Neural cell (in vitro differentiated cells): ENCODE results near the gene ATP13A1.

Experiments used
- CTCF ChIP-seq: fragments of 450-650 bp; IDR thresholded peaks from 2 replicates; pipeline ENCODE4 v1.5.1; 2014; ENCODE audit warnings: antibody characterized with exemption, mild to moderate bottlenecking, moderate library complexity; ENCODE audit not compliant: poor library complexity, severe bottlenecking
- EP300 ChIP-seq: fragments of 450-650 bp; conservative IDR thresholded peaks from 2 replicates; pipeline ENCODE4 v1.6.1; 2014; ENCODE audit warnings: antibody characterized with exemption, mild to moderate bottlenecking, moderate library complexity; ENCODE audit not compliant: poor library complexity, severe bottlenecking
- EZH2 ChIP-seq: fragments of 200-600, 300-800 bp; shearing (Covaris generic), sonication (generic); IDR thresholded peaks from 2 replicates; pipeline ENCODE4 v1.6.1; 2014; ENCODE audit warnings: antibody characterized with exemption, low read length, borderline replicate concordance, mild to moderate bottlenecking; ENCODE audit not compliant: insufficient read depth, poor library complexity, severe bottlenecking
- MXI1 ChIP-seq: fragments of 450-650 bp; conservative IDR thresholded peaks from 2 replicates; pipeline ENCODE4 v1.6.1; 2014; ENCODE audit warnings: antibody characterized with exemption, mild to moderate bottlenecking; ENCODE audit not compliant: poor library complexity, severe bottlenecking
- POLR2AphosphoS5 ChIP-seq: IDR thresholded peaks from 2 replicates; pipeline ENCODE4 v1.6.1; 2012
- RAD21 ChIP-seq: fragments of 450-650 bp; conservative IDR thresholded peaks from 2 replicates; pipeline ENCODE4 v1.6.1; 2014; ENCODE audit warnings: antibody characterized with exemption, mild to moderate bottlenecking, moderate library complexity
- REST ChIP-seq: IDR thresholded peaks from 2 replicates; pipeline ENCODE4 v1.6.1; 2012; ENCODE audit warnings: borderline replicate concordance
- SMC3 ChIP-seq: fragments of 450-650 bp; conservative IDR thresholded peaks from 2 replicates; pipeline ENCODE4 v1.6.1; 2014; ENCODE audit warnings: antibody characterized with exemption, mild to moderate bottlenecking, moderate library complexity; ENCODE audit not compliant: poor library complexity
- TAF1 ChIP-seq: IDR thresholded peaks from 2 replicates; pipeline ENCODE4 v1.6.1; 2012; ENCODE audit warnings: low read depth

- no peak for TF ChIP-seq TAF1
- TF ChIP-seq CTCF = no peak
- no peak for TF ChIP-seq MXI1
- no peak for TF ChIP-seq EP300
- TF ChIP-seq POLR2AphosphoS5 = no peak
- no peak for TF ChIP-seq RAD21
- no peak for TF ChIP-seq SMC3
- TF ChIP-seq EZH2 = no peak
- no peak for TF ChIP-seq REST
Observed at GRCh38 chr19:19634516-19635312, 28.8 kb downstream of the ATP13A1 start.
